ENCODE data around the gene SMC1B. TPM values are rescaled to one million over a fixed set of nuclear protein-coding genes. Genes with fewer than 3 reads are reported as not detected.
A peak's percentile ranks its signal among the peaks of the same experiment; 100 is the strongest.
"Not testable (repeated sequence)": the region's sequence is repeated elsewhere in the genome, so short reads cannot be mapped to it uniquely, and the experiment has no call there.

The SMC1B gene
- total RNA-seq, 2 donors from 2014 or later = not detected

GRCh38 chr22:45441138-45441537 lies 27.7 kb upstream of the SMC1B start:
- ATAC-seq (ENCODE audit: insufficient number of reproducible peaks, low FRiP score, low read depth) (no peak), DNase-seq (ENCODE audit: low spot score) (no peak)
- Histone ChIP-seq H3K4me3 (no peak overlapping the region), H3K4me1 (ENCODE audit: control insufficient read depth in 1 of 2, low read depth in 2 of 2) (peaks cover 0 to 10% of the 10 kb centered on the region in 2 donors), H3K36me3 (no peaks in the 10 kb centered on the region), H3K9me3 (no peaks in the 10 kb centered on the region), H3K27ac (no peak overlapping the region), H3K27me3 (replicated peaks; ENCODE audit: insufficient read depth) (no peaks in the 10 kb centered on the region)
- TF ChIP-seq CTCF (IDR thresholded peaks at IDR 0.05) = peak; percentile 72

GRCh38 chr22:45440688-45441087 lies 27.3 kb upstream of the SMC1B start:
- ATAC-seq (ENCODE audit: insufficient number of reproducible peaks, low FRiP score, low read depth); H3K4me3 ChIP-seq; H3K27me3 ChIP-seq (replicated peaks; ENCODE audit: insufficient read depth); H3K27ac ChIP-seq; H3K9me3 ChIP-seq; H3K36me3 ChIP-seq; DNase-seq (ENCODE audit: low spot score): not testable (repeated sequence)
- peaks cover 0 to 10% of the 10 kb centered on the region in 2 donors for H3K4me1 ChIP-seq (ENCODE audit: control insufficient read depth in 1 of 2, low read depth in 2 of 2)

- Histone ChIP-seq H3K4me3 (no peak overlapping the region), H3K9me3 (no peaks in the 10 kb centered on the region), H3K27me3 (replicated peaks; ENCODE audit: insufficient read depth) (no peaks in the 10 kb centered on the region), H3K27ac (no peak overlapping the region), H3K36me3 (no peaks in the 10 kb centered on the region), H3K4me1 (ENCODE audit: control insufficient read depth in 1 of 2, low read depth in 2 of 2) (peaks cover 4 to 18% of the 10 kb centered on the region in 2 donors)
- TF ChIP-seq CTCF (IDR thresholded peaks at IDR 0.05) = no peak
- ATAC-seq (ENCODE audit: insufficient number of reproducible peaks, low FRiP score, low read depth) (no peak), DNase-seq (ENCODE audit: low spot score) (no peak)
Measured at GRCh38 chr22:45438336-45438735, 24.9 kb upstream of the SMC1B start.

- not testable (repeated sequence) for H3K27me3 ChIP-seq (replicated peaks; ENCODE audit: insufficient read depth); H3K36me3 ChIP-seq; DNase-seq (ENCODE audit: low spot score); H3K9me3 ChIP-seq; H3K4me3 ChIP-seq; ATAC-seq (ENCODE audit: insufficient number of reproducible peaks, low FRiP score, low read depth); H3K27ac ChIP-seq
- H3K4me1 ChIP-seq (ENCODE audit: control insufficient read depth in 1 of 2, low read depth in 2 of 2) = peaks cover 4 to 12% of the 10 kb centered on the region in 2 donors
Measured at GRCh38 chr22:45436871-45437517, 23.6 kb upstream of the SMC1B start.

- TF ChIP-seq CTCF (IDR thresholded peaks at IDR 0.05) = peak; percentile 98
- H3K4me3 ChIP-seq = peak overlapping the region; percentile 59
- DNase-seq (ENCODE audit: low spot score) (peak; percentile 68), ATAC-seq (ENCODE audit: insufficient number of reproducible peaks, low FRiP score, low read depth) (peak; percentile 88)
- no peaks in the 10 kb centered on the region for H3K27me3 ChIP-seq (replicated peaks; ENCODE audit: insufficient read depth)
- peaks cover 4 to 7% of the 10 kb centered on the region in 2 donors for H3K4me1 ChIP-seq (ENCODE audit: control insufficient read depth in 1 of 2, low read depth in 2 of 2)
- H3K9me3 ChIP-seq = no peaks in the 10 kb centered on the region
- peak overlapping the region; percentile 58 to 67 for H3K27ac ChIP-seq
- no peaks in the 10 kb centered on the region for H3K36me3 ChIP-seq
Measured at GRCh38 chr22:45435544-45436139, 22.2 kb upstream of the SMC1B start.

GRCh38 chr22:45434981-45435380 lies 21.6 kb upstream of the SMC1B start:
- no peaks in the 10 kb centered on the region for H3K36me3 ChIP-seq
- H3K27me3 ChIP-seq (replicated peaks; ENCODE audit: insufficient read depth) = no peaks in the 10 kb centered on the region
- no peak overlapping the region for H3K4me3 ChIP-seq
- no peaks in the 10 kb centered on the region for H3K9me3 ChIP-seq
- peaks cover 4 to 7% of the 10 kb centered on the region in 2 donors for H3K4me1 ChIP-seq (ENCODE audit: control insufficient read depth in 1 of 2, low read depth in 2 of 2)
- DNase-seq (ENCODE audit: low spot score) = no peak
- TF ChIP-seq CTCF (IDR thresholded peaks at IDR 0.05) = no peak
- no peak for ATAC-seq (ENCODE audit: insufficient number of reproducible peaks, low FRiP score, low read depth)
- H3K27ac ChIP-seq = peak overlapping the region; percentile 58 to 67

Measured in thoracic aorta (tissue), 2 donors.